Activated CD8-positive, alpha-beta memory T cell treated with anti-CD3 and anti-CD28 coated beads, Interleukin-2, amount 50 U/mL, for 1 hour (primary cell): ENCODE results near the gene CACNA1B.
"Not testable (repeated sequence)": the region's sequence is repeated elsewhere in the genome, so short reads cannot be mapped to it uniquely, and the experiment has no call there.

Experiments used
- DNase-seq: peaks from one replicate; pipeline ENCODE4 v3.0.0-alpha.2; 2020; ENCODE audit errors: extremely low read depth

Gene CACNA1B

DNA sequence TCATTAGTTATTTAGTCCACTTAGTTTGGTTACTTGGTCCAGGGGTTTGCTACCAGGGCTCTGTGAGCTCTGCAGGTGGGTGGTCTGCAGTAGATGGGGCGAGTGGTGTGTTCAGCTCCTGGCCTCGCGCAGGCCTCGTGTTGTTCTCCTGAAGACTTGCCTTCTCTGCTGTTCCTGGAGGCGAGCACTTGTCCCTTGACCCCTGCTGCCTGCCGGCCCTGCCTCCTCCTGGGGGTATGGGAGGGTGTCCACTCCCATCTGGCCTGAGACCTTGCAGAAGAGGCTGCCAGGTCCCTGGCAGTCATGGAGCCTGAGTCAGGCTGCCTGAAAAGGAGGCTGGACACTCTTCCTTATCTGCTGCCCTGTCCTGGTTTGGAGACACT, 137.0 kb downstream of the CACNA1B start:
- DNase-seq = no peak

DNA sequence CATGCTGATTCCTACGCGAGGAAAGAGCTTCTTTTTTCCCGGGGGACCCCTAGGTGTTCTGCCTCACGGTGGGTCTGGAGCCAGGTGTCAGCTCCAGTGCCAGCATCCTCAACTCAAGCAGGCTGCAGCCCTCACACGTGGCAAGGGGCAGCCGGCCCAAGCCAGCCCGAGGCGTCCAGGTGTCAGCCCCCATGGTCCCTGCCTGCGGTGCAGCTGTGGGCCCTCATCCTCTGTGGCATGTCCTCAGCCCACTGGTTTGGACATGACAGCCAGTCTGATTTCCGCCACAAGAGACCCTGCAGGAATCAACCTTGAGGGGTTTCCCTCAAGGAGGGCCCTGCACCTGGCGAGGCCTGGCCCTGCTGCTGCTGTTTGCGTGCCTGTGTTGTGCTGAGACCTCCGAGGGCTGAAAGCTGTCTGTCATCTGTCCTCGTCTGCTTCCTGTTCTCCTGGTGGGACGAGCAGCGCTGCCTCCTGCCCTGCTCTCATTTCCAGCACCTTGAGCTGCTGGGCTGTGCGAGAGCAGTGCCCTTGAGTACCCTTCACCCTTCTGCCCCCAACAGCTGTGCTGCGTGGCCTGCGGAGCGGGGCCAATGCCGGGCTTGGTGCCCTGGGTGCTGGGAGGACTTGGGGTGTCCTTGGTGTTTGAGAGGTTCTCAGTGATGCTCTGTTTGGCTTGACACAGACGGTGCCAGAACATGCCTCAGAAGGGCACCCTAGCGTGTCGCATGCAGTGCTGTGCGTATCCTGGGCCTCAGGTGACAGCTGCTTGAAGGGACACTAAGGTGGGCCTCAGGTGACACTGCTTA, 137.6 kb downstream of the CACNA1B start:
- no peak for DNase-seq

DNA sequence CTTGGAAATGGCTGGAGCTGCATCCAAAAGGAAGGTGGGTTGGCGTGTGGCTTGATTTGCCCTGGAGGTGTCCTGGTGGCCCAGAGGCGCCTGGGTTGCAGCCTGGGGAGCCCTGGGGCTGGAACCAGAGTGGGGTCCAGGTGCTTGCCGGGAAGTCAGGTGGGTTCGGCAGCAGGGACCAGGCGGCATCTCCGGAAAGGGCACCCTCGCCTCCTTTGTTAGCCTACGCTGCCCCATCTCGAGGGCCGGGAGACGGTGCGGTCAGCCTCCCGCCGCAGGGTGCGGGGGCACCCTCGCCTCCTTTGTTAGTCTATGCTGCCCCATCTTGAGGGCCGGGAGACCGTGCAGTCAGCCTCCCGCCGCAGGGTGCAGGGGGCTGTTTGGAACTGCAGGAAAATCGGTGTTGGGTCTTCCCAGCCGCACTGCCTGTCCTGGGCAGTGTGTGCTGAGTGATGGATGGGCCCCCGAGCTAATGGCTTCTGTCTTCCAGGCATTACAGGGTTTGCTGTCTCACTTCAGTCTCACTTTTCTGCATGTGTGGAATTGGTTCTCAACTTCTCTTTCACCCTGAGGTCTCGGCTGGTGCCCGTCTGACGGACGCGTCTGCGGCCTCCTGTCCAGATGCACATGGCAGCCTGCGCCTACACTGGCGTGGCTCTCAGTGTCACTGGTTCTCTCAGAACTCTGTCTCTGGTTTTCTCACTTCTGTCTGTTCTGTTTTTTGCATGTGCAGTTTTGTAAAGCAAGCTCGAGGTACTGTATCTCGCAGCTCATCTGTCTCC, 139.0 kb downstream of the CACNA1B start:
- no peak for DNase-seq

DNA sequence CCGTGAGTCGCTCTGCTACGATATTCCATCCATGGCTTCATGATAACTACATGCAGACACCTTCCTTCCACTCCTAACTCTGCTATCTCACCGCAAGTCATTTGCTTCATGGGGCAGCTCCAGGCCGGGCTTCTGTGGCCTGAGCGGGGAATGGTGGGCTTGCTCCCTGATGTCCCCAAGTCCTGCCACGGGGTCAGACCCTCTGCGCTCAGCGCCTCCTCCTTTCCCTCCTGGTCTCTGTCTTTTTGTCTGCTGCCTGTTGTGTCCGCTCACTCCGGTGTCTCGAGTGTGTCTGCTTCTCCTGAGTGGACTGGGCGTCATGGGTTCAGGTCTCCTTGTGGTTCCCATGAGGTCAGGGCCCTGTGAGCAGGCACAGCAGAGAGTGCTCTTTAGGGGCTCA, 139.6 kb downstream of the CACNA1B start:
- no peak for DNase-seq

DNA sequence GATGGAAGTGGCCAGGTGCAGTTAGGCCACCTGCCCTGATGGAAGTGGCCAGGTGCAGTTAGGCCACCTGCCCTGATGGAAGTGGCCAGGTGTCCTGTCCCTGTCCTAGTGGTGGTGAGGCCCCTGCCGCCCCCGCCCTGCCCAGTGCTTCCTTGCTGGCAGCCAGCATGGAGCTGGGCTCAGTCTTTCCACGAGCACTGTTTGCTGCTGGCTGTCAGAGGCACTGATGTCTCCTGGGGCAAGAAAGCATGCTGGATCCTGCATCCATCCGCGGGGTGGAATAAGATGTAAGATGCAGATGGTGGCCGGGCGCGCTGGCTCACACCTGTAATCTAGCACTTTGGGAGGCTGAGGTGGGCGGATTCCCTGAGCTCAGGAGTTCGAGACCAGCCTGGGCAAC, 141.9 kb downstream of the CACNA1B start:
- not testable (repeated sequence) for DNase-seq

DNA sequence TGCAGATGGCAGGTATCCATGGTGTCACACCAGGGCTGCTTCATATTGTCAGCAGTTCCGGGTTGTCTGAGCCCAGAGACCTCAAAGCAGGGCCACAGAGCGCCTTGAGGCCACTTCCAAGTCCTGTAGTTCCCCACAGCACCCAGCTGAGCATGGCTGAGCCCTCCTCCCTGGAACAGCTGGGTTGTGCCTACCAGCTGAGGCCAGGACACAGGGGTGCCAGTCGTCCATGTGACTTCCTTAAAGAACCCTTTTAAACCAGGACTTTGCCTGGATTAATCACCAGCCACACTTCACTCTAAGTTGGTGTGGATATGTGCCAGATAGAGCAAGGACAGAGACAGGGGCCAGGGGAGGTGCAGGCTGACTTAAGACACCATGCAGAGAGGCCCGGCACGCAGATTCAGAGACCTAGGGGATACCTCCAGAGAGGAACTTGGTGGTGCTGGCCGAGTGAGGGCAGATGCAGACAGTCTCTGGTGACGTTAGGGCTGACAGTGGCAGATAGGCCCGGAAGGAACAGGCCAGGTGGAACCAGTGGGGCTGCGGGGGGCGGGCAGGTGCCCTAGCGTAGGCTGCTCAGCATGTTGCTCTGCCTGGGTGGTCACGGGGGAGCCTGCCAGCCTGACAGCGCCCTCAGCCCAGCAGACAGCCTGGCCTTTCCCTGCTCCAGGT, 142.7 kb downstream of the CACNA1B start:
- DNase-seq = no peak

DNA sequence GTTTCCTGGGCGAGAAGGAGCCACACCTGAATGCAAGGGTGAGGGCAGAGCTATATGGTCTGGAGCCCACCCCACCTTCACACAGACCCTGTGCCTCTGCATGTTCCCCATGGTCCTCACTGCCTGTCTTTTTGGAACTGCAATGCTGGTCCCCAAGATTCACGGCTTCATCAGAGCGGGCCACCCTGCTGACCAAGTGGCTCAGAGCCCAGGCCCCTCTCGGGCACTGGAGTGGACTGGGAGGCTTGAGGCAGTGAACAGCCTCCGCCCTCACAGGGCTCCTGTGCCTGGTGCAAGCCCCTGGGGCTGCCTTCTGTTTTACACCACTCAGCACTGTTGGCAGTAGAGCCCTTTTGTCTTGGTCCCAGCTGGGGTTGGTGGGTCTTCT, 143.2 kb downstream of the CACNA1B start:
- DNase-seq = no peak

DNA sequence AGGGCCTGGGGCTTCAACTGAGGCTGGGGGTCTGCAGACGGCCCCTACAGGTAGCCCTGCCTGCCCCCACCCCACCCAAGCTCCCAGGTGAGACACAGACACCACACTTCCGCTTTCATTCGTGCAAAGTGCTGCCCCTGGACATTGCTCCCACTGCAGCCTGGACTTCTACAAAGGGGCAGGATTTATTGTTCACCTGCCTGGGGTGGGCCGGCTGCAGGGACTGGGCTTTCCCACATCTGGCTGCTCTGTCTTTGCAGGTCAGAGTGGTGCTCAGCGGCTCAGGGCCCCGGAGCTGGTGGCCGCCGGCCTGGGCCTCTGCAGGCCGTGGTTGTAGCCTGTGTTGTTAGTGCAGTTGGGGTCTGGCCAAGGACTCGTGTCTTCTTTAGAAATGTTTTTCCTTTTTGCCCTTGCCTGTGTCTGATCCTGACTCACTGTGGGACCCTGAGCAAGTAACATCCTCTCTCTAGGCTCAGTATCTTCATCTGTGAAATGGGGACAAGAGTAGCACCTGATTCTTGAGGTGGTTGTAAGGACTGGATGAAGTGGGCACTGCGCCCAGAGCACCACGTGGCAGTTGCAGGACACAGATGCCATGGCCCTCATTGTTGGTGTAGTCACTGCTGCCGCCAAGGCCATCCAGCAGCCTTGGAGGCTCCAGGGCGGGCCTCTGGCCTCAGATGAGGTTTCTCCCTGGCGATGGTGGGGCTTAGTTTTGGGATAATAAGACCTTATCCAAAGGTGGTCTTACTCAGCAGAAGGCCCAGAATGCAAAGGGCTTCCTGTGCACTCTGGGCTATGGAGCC, 143.9 kb downstream of the CACNA1B start:
- DNase-seq = no peak

DNA sequence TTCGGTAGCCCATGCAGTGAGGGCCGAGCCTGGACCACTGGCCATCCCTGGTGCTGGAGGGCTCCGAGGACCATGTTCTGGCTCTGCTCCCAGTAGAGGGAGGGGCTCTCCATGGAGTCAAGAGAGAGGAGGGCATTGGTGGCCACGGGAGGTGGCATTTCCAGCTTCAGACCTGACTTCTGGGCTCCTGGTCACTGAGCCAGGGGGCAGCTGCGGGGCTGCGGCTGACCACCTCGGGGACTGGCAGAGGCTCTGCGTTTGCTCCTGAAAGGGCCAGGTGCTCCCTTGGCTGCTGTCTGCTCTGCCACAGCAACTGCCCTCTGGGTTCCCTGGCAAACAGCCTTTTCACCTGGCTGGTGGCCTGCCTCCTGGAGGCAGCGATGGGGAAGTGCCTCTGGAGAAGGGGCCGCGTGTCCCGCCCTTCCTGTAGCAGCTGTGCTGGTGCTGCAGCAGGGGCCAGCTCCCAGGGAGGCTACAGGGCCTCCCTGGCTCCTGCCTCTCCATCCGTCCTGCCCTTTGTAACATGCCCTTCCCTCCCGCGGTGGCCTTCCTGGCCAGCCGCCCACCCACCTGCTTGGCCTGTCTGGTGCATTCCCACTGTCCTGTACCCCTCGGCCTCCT, 144.6 kb downstream of the CACNA1B start:
- no peak for DNase-seq

DNA sequence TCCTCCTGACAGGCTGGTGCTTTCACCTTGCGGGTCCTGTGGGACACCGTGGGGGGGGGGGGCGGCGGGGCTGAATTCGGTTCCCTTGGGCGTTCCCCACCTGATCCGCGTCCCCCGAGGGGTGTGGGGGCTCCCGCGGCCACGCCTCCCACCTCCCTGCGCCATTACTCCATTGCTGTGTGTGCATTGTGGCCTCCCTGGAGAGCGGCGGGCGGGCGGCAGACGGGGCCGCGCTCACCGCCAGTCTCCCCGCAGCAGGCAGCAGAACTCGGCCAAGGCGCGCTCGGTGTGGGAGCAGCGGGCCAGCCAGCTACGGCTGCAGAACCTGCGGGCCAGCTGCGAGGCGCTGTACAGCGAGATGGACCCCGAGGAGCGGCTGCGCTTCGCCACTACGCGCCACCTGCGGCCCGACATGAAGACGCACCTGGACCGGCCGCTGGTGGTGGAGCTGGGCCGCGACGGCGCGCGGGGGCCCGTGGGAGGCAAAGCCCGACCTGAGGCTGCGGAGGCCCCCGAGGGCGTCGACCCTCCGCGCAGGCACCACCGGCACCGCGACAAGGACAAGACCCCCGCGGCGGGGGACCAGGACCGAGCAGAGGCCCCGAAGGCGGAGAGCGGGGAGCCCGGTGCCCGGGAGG, 145.3 kb downstream of the CACNA1B start:
- no peak for DNase-seq

DNA sequence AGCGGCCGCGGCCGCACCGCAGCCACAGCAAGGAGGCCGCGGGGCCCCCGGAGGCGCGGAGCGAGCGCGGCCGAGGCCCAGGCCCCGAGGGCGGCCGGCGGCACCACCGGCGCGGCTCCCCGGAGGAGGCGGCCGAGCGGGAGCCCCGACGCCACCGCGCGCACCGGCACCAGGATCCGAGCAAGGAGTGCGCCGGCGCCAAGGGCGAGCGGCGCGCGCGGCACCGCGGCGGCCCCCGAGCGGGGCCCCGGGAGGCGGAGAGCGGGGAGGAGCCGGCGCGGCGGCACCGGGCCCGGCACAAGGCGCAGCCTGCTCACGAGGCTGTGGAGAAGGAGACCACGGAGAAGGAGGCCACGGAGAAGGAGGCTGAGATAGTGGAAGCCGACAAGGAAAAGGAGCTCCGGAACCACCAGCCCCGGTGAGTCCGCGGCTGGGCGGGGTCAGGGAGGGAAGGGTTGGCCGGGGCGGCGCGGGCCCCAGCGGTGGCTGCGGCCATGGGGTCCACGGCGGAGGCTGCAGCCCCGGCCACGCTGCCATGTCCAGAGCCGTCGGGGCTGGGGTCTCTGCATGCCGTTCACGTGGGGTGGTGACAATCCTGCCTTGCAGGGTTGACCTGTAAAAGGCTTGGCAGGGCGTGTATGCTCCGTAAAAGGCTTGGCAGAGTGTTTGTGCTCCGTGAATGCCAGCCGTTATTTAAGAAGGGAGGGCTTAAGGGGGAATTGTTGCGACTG, 146.0 kb downstream of the CACNA1B start:
- no peak for DNase-seq

DNA sequence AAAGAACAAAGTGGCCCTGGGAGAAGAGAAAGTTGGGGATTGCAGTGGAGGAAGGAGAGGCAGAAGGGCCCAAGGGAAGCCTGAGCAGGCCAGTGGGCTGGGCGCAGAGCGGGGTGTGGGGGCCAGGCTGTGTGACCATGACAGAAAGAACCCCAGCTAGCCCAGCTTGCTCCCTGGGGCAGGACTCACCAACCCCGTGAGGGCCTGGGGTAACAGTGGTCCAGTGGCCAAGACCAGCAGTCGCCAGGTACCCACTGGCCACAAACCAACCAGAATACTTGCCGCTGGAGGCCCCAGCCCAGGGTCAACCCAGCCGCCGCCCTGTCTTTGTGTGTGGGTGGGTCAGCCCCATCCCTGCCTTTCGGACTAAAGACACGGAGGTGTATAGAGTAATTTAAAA, 146.5 kb downstream of the CACNA1B start:
- DNase-seq = no peak

DNA sequence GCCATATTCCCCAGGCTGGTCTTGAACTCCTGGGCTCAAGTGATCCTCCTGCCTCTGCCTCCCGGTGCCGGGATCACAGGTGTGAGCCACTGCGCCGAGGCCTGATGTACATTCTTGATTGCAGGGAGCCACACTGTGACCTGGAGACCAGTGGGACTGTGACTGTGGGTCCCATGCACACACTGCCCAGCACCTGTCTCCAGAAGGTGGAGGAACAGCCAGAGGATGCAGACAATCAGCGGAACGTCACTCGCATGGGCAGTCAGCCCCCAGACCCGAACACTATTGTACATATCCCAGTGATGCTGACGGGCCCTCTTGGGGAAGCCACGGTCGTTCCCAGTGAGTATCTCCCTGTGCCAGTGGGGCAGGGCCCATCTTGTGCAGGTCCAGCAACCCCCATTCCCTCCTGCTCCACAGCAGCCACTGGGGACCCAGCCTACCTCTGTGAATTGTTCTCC, 147.3 kb downstream of the CACNA1B start:
- DNase-seq = no peak

DNA sequence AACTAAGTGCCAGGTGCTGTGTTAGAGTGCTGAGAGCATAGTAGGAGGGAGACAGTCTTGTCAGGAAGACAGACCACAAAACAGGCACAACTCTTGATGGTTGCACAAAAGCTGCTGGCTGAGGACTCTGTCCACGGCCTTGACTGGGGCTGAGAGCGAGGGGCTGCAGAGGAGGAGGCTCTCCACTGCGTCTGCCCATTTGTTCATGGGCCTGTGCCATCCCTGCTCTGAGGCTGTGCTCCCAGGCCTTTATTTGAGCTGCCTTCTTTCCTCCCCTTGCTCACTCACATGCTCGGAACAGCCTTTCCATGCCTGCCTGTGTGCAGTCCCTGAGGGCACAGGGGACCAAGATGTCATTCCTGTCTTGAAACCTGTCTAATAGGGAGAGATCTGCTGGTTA, 147.8 kb downstream of the CACNA1B start:
- DNase-seq = no peak

DNA sequence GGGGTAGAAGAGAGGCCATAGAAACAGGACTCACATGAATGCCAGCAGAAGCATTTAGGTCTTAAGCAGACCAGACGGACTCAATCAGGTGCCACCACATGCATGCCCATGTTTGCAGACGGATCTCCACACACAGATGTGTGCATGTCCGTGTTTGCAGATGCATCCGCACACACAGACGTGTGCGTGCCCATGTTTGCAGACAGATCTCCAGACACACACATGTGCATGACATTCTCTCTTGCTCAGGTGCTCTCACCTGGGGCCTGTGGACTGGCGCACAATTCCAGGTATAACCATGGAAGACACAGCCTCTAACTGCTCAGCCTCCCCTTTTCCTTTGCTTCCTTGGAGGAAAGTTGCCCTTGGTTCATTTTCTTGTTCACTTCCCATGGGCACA, 148.3 kb downstream of the CACNA1B start:
- no peak for DNase-seq

DNA sequence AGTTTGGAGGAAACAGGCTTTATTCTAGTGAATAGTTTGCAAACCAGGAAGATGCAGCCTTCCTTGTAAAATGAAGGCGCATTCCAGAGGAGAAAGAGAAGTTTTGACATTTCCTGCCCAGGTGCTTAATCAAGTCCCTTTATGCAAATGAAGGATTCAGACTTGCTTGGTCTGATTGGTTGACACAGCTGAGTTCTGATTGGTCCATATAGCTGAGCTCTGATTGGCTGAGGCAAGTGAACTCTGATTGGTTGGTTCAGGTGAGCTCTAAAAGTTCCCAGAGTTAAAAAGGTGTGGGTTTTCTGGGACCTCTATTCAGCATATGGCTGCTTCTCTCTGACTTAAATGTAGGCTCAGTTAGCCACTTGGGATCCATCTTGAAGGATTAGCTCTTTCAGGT, 151.0 kb downstream of the CACNA1B start:
- no peak for DNase-seq

DNA sequence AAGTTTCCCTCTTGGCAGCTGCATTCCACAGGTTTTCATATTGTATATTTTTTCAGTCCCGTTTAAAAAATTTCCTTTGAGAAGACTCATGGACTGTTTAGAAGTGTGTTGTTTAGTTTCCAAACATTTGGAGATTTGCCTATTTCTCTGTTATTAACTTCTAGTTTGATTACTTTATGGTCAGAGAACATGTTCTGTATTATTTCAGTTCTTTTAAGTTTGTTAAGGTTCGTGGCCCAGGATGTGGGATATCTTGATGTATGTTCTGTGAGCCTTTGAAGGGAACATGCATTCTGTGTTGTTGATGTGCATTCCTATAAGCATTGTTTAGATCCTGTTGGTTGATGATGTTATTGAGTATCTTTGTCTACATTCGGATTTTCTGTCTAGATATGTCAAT, 153.6 kb downstream of the CACNA1B start:
- DNase-seq = no peak

DNA sequence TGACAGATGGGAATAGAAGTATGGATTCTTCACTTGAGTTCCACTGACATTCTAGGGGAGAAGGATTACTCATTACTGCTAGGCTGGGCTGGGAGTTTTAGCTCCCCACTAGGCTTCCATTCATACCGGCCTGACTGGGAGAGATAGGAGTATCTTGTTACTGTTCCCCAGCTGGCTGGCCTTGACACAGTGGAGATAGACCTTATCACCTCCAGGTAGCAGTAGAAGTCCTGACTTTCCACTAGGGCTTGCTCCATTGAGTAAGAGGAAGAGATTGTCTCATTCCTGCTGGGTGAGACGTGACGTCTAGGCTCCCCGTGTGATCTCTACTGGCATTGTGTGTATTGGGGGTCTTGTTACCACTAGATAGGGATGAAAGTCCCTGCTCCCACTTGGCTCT, 156.4 kb downstream of the CACNA1B start:
- DNase-seq = no peak

DNA sequence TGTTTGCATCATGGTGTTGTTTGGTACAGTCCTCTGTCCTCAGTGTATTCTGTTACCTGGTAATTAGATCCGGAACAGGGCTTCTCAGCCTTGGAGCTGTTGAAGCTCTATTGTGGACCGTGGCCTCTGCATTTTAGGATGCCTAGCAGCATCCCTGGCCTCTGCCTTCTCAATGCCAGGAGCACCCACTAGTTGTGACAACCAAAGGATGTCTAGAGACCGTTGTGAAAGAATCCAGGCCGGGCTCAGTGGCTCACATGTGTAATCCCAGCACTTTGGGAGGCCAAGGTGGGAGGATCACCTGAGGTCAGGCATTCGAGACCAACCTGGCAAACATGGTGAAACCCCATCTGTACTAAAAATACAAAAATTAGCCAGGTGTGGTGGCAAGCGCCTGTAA, 159.6 kb downstream of the CACNA1B start:
- no peak for DNase-seq

DNA sequence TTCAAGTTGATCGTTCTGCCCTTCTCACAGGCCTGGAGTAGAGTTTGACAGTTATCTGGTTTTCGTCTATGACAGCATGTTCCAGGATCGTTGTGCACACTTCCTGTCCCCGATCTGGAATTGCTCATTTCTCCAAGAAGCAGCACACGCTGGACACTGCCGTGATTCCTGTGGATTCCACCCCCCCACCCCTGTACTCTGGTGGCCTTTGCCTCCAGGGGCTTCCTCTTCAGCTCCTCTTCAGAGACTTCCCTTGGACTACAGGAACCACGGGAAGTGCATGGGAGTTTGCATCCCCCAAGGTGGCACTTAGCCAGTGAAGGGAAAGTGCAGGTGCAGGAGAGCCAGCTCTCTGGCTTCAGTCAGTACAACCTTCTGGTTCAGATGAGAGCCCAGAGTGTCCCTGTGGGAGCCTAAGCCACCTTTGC, 160.7 kb downstream of the CACNA1B start:
- DNase-seq = no peak
